ENCODE measurements around the gene TMEM141. TPM values are rescaled to one million over a fixed set of nuclear protein-coding genes. Genes with fewer than 3 reads are reported as not detected.

Gene TMEM141
- polyA plus RNA-seq, 1 donor from 2014 or later, result 30.1 TPM

- no peaks in the 10 kb centered on the region for H3F3A ChIP-seq (ENCODE audit: insufficient read depth, low read length, poor library complexity, severe bottlenecking)
- H4K20me1 ChIP-seq (ENCODE audit: insufficient read depth), result no peaks in the 10 kb centered on the region
- H3K9ac ChIP-seq (ENCODE audit: low read length), result no peak overlapping the region
- H2AFZ ChIP-seq (ENCODE audit: low read depth, low read length), result no peak overlapping the region
- no peaks in the 10 kb centered on the region for H3K79me2 ChIP-seq (replicated peaks; ENCODE audit: insufficient read depth, low read length)
- no peaks in the 10 kb centered on the region for H3K36me3 ChIP-seq (ENCODE audit: insufficient read depth, low read length)
- no peak overlapping the region for H3K4me3 ChIP-seq (ENCODE audit: low read length)
- no peak overlapping the region for H3K27ac ChIP-seq (ENCODE audit: low read length)
- no peaks in the 10 kb centered on the region for H3K9me2 ChIP-seq (ENCODE audit: insufficient read depth, low read length)
- TF ChIP-seq SMC3 (conservative IDR thresholded peaks at IDR 0.05; ENCODE audit: poor library complexity), result no peak
- TF ChIP-seq EZH2 (IDR thresholded peaks at IDR 0.05; ENCODE audit: borderline replicate concordance, insufficient read depth, low read length, poor library complexity, severe bottlenecking), result no peak
- TF ChIP-seq TAF1 (IDR thresholded peaks at IDR 0.05; ENCODE audit: low read depth), result no peak
- TF ChIP-seq RAD21 (conservative IDR thresholded peaks at IDR 0.05), result no peak
- TF ChIP-seq CTCF (IDR thresholded peaks at IDR 0.05; ENCODE audit: poor library complexity, severe bottlenecking), result no peak
- TF ChIP-seq, protein P1, sequence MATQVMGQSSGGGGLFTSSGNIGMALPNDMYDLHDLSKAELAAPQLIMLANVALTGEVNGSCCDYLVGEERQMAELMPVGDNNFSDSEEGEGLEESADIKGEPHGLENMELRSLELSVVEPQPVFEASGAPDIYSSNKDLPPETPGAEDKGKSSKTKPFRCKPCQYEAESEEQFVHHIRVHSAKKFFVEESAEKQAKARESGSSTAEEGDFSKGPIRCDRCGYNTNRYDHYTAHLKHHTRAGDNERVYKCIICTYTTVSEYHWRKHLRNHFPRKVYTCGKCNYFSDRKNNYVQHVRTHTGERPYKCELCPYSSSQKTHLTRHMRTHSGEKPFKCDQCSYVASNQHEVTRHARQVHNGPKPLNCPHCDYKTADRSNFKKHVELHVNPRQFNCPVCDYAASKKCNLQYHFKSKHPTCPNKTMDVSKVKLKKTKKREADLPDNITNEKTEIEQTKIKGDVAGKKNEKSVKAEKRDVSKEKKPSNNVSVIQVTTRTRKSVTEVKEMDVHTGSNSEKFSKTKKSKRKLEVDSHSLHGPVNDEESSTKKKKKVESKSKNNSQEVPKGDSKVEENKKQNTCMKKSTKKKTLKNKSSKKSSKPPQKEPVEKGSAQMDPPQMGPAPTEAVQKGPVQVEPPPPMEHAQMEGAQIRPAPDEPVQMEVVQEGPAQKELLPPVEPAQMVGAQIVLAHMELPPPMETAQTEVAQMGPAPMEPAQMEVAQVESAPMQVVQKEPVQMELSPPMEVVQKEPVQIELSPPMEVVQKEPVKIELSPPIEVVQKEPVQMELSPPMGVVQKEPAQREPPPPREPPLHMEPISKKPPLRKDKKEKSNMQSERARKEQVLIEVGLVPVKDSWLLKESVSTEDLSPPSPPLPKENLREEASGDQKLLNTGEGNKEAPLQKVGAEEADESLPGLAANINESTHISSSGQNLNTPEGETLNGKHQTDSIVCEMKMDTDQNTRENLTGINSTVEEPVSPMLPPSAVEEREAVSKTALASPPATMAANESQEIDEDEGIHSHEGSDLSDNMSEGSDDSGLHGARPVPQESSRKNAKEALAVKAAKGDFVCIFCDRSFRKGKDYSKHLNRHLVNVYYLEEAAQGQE (IDR thresholded peaks at IDR 0.05; ENCODE audit: borderline replicate concordance), result no peak
- TF ChIP-seq MXI1 (conservative IDR thresholded peaks at IDR 0.05; ENCODE audit: poor library complexity, severe bottlenecking), result no peak
- no peaks in the 10 kb centered on the region for H3K27me3 ChIP-seq (ENCODE audit: insufficient read depth, low read depth, low read length)
- no peak overlapping the region for H3K4me2 ChIP-seq (ENCODE audit: low read length)
- H3K9me3 ChIP-seq (ENCODE audit: low read length), result no peaks in the 10 kb centered on the region
Observed at GRCh38 chr9:136769710-136770191, 21.4 kb upstream of the TMEM141 start.

- Histone ChIP-seq H2AFZ (ENCODE audit: low read depth, low read length) (no peak overlapping the region), H3K9me3 (ENCODE audit: low read length) (no peaks in the 10 kb centered on the region), H3K4me2 (ENCODE audit: low read length) (no peak overlapping the region), H3K79me2 (replicated peaks; ENCODE audit: insufficient read depth, low read length) (no peaks in the 10 kb centered on the region), H4K20me1 (ENCODE audit: insufficient read depth) (no peaks in the 10 kb centered on the region), H3K27ac (ENCODE audit: low read length) (no peak overlapping the region), H3K27me3 (ENCODE audit: insufficient read depth, low read depth, low read length) (no peaks in the 10 kb centered on the region), H3K9ac (ENCODE audit: low read length) (no peak overlapping the region), H3F3A (ENCODE audit: insufficient read depth, low read length, poor library complexity, severe bottlenecking) (no peaks in the 10 kb centered on the region), H3K36me3 (ENCODE audit: insufficient read depth, low read length) (no peaks in the 10 kb centered on the region), H3K4me3 (ENCODE audit: low read length) (no peak overlapping the region), H3K9me2 (ENCODE audit: insufficient read depth, low read length) (no peaks in the 10 kb centered on the region)
- no peak for TF ChIP-seq CTCF (IDR thresholded peaks at IDR 0.05; ENCODE audit: poor library complexity, severe bottlenecking)
- no peak for TF ChIP-seq MXI1 (conservative IDR thresholded peaks at IDR 0.05; ENCODE audit: poor library complexity, severe bottlenecking)
- TF ChIP-seq EZH2 (IDR thresholded peaks at IDR 0.05; ENCODE audit: borderline replicate concordance, insufficient read depth, low read length, poor library complexity, severe bottlenecking), result no peak
- TF ChIP-seq EP300 (conservative IDR thresholded peaks at IDR 0.05; ENCODE audit: poor library complexity, severe bottlenecking), result no peak
- TF ChIP-seq, protein P1 (IDR thresholded peaks at IDR 0.05; ENCODE audit: borderline replicate concordance), result no peak
- no peak for TF ChIP-seq RAD21 (conservative IDR thresholded peaks at IDR 0.05)
- TF ChIP-seq POLR2AphosphoS5 (IDR thresholded peaks at IDR 0.05), result no peak
- TF ChIP-seq TAF1 (IDR thresholded peaks at IDR 0.05; ENCODE audit: low read depth), result no peak
- TF ChIP-seq SMC3 (conservative IDR thresholded peaks at IDR 0.05; ENCODE audit: poor library complexity), result no peak
Observed at GRCh38 chr9:136771907-136772415, 19.2 kb upstream of the TMEM141 start.
